GM19397 (cell line): ENCODE data around the gene EFCC1.
"Not testable (repeated sequence)": the region's sequence is repeated elsewhere in the genome, so short reads cannot be mapped to it uniquely, and the experiment has no call there.

ENCODE experiments used
- ATAC-seq: cut with Tn5 transposase; IDR thresholded peaks from one replicate; pipeline ENCODE4 v1.9.1; 2021; ENCODE audit warnings: mild to moderate bottlenecking, moderate library complexity; ENCODE audit not compliant: unreplicated experiment

Gene EFCC1

DNA sequence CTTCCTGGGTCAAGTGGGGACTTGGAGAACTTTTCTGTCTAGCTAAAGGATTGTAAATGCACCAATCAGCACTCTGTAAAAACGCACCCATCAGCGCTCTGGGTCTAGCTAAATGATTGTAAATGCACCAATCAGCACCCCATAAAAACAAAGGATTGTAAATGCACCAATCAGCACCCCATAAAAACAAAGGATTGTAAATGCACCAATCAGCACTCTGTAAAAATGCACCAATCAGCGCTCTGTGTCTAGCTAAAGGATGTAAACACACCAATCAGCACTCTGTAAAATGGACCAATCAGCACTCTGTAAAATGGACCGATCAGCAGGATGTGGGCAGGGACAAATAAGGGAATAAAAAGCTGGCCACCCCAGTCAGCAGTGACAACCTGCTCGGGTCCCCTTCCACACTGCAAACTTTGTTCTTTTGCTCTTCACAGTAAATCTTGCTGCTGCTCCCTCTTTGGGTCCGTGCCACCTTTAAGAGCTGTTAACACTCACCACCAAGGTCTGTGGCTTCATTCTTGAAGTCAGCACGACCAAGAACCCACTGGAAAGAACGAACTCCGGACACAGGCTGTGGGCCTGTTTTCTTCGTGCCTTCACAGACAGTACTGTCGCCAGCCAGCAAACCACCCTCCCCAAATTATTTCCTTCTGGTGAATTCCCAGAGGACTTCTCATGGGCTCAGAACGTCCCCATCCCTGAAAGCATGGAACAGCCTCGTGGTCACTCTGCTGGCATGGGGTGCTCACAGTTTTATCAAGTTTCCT, 68.4 kb downstream of the EFCC1 start:
- ATAC-seq: not testable (repeated sequence)

DNA sequence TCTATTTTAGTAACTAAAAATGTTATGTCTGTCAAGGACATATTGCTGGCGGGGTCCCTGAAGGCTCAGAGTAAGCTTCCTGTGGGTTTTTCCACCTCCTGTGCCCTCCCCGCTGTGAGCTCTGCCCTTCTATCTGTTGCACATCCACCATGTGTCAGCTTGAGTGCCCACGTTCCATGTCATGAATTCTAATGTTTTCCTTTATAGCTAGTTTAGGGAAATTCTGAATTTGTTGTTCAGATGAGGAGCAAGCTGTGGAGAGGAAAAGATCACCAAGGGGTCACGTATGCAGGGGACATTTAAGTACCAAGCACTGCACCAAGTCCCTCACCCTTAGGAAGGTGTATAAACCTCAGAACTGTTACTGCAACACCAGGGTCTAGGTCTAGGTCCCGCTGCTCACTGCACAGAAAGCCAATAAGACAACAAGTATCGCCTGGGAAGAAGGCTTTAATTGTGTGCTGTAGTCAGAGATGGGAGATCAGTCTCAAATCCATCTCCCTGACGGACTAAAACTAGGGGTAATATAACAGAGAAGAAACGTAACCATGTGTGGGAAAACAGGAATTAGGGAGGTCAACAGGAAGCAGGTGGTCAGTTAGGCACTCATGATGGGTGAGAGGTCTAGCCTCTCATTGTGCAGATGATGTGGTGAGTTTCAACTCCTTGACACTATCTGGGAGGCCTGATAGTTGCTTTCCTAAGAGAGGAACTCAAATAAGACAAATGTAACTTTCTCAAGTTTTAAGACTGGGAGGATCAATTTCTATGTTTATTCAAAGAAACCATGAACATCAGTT, 69.2 kb downstream of the EFCC1 start:
- ATAC-seq: no peak

DNA sequence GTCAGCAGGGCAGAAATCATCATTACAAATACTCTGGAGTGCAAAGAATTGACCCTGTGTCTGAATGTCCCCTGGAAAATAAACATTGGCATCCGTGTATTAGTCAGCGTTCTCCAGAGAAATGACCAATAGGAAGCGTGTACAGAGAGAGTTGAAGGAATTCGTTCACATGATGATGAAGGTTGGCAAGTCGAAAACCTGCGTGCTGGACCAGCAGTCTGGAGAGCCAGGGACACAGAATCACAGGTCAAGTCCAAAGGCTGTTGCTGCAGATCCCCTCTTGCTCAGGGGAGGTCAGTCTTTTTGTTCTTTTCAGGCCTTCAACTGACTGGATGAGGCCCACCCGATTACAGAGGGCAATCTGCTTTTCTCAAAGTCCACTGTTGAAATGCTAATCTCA, 76.1 kb downstream of the EFCC1 start:
- no peak for ATAC-seq

DNA sequence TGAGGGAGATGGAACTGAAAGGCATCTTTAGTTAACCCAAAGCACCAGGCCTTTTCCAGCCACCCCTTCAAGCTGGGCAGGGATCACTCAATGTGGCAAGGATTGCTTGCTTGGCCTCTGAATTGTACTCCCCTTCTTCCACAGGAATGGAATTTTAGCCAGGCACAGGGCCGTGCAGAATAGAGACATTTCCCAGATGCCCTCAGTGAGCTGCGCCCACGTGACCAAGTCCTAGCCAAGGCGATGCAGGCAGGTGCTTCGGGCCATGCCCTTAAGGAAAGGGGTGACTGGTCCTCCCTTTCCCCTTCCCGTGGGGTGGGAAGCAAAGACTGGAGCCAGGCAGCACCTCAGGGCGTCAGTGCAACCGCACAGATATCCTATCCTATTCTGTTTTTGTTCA, 77.4 kb downstream of the EFCC1 start:
- no peak for ATAC-seq

DNA sequence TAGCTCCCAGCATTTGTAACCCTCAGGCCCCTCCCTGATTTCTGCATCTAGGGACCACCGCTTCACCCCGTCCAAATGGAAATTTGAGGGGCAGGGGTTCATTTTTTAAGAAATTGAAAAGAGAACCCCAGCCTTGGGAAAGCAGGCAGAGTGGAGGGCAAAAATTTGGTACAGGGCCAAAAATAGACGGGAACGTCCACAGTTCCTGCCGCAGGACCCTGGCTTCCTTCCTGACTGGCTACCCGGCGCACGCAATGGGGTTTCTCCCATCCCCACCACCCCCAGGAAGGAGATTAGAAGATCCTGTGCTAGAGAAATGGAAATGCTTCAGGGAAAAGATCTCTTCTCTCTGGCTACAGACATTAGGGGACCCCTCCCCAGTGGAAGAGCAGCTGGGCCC, 80.4 kb downstream of the EFCC1 start:
- ATAC-seq: no peak

DNA sequence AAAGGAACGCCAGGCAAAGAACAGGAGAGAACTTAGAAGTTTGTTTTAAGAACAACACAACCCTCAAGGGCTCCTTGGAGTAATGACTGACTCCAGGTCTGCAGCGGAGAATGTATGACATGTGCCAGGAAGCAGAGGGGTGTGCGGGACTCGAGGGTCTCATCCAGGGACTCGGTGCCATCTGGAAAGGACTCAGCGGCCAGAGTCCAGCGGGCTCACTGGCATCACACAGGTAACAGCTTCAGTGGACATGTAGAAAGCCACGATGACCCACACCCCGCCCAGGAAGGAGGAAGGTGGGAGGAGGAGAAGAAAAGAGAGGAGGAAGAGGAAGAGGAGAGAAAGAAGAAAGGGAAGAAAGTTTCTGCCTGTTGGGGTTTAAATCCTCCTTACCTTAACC, 80.9 kb downstream of the EFCC1 start:
- no peak for ATAC-seq

DNA sequence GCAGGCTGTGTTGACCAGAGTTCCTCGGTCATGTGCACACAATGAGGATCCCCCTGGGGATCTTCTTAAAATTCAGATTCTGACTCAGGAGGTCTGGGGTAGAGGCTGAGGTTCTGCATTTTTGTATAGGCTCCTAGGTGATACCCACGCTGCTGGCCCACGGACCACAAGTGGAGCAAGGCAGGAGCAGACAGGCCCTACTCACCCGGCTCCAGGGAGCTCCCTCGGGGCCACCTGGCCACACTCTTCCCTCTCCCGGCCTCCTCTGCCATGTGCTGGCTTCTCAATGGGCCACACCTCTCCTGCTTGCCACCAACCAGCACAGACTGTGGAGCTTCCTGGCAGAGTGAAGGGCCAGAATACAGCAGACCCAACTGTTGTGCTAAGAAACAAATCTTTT, 83.4 kb downstream of the EFCC1 start:
- no peak for ATAC-seq

DNA sequence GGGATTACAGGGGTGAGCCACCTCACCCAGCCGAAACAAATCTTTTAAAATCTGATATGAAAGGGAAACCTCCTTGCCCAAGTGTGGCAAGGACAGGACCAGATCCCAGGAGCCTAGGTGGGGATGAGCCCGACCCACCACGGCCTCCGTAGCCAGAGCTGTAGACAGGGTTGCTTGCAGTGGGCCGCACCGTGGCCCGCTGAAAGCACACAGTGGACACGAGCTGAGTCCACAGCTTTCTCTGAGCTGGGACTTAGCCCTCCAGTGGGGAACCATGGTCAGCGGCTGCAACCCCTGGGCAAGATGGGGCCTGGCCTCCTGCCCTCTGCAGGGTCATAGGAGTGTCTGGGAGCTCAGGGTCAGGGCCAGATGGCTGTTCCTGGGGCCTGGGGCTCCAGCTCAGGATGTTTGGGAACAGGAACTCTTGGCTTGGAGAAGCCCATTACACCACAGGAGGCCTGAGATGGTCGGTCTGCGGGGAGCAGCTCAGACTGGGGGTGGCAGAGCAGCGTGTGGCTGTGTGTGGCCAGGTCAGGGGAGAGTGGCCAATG, 84.1 kb downstream of the EFCC1 start:
- ATAC-seq: no peak

DNA sequence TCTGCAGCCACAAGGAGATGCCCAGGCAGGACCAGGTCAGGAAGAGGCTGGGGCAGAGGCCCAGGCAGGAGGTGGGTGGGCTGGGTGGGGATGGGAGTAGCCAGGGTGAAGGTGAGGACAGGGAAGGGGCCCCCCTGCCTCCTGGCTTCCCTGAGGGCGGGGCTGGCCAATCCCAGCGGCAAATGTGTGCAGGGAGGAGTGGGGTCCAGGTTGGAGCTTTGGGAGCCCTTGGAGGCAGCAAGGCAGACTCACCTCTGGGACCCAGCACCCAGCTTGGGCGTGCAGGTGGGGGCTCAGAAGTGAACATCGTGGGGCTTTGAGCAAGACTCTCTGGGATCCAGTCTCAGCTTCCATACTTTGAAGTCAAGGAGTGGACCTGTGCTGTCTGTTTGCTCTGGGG, 84.7 kb downstream of the EFCC1 start:
- ATAC-seq: no peak

DNA sequence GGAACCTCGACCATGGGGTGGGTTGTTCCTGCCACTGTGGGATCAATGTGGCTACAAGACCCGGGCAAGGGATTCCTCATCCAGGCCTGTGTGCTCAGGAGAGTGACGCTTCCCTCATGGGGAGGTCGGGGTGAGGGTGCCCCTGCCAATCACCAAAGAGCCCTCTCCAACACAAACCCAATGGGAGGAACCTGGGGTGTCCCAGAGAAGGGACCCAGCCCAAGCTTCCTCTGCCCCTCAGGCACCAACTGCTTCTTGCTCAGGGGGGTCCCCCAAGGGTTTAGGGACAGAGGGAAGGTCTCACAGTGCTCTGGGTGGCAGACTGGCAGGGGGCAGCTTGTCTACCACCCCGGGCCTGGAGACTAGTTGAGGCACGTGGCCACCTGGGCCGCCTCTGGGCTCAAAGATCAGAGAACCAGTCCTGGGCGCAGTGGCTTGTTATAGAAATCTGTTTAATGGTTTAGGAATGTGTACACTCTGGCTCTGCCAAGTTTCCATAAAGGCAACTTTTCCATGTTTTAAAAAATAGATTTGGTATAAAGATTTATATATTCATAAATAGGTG, 86.1 kb downstream of the EFCC1 start:
- ATAC-seq: no peak

DNA sequence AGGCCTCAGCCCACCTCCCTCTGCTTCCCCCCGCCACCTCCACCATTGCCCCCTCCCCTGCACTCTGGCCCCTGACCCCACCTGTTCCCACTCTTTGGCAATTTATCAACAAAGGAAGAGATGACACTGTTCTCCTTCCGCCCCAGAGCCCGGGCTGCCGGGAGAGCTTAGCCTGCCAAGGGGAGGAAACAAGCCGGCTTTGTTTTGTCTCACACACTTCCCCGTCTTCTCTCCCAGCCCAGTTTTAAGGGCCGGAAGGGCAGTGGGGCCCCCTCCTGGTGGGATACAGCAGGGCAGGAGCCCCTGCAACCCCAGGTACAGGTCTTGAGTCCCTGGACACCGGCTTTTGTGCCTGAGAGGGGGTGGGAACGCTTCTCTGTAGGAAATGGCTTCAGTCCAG, 86.8 kb downstream of the EFCC1 start:
- not testable (repeated sequence) for ATAC-seq

DNA sequence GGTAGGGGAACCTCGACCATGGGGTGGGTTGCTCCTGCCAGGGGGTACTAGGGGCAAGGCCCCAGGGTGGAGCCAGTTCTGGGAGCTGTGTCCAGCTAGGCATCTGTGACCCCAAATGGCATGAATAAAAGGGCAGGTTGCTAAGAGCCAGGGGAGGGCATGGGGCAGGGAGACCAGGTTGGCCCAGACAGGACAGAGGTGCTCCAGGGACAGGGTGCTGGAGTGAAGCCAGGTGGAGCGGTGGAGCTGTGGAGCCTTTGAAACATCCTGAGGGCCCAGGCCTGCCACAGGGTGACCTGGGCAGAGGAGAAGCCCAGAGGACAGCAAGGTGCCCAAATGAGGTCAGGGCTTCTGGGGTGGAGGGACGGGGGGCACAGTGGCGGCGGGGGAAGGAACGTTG, 87.2 kb downstream of the EFCC1 start:
- ATAC-seq: not testable (repeated sequence)
